ENCODE data around the gene LRRC23. TPM values are rescaled to one million over a fixed set of nuclear protein-coding genes. Genes with fewer than 3 reads are reported as not detected.
"Not testable (repeated sequence)": the region's sequence is repeated elsewhere in the genome, so short reads cannot be mapped to it uniquely, and the experiment has no call there.

Gene LRRC23
- total RNA-seq, 6 experiments from 2014 or later: 5.5 to 7.9 (median 6.6) TPM

GRCh38 chr12:6867413-6868210 lies 37.0 kb upstream of the LRRC23 start, which contains the start of gene TPI1:
Gene TPI1 (plus strand): TSS chr12:6867531. CDS start chr12:6867567, 36 bp downstream.
- peaks cover 17% of the 10 kb centered on the region for H3K27me3 Mint-ChIP-seq (ENCODE audit: insufficient read depth)
- H3K4me3 Mint-ChIP-seq: peak within 1 kb of the TSS; percentile 97
- H3K36me3 Mint-ChIP-seq (ENCODE audit: low read depth): peaks cover 62% of the 10 kb centered on the region
- H3K9me3 Mint-ChIP-seq: no peaks in the 10 kb centered on the region
- TF ChIP-seq CTCF (IDR thresholded peaks at IDR 0.05): peak; percentile 48
- DNase-seq: peak; percentile 79
- H3K4me1 Mint-ChIP-seq (ENCODE audit: low read depth): peaks cover 54% of the 10 kb centered on the region
- H3K27ac Mint-ChIP-seq: peak within 1 kb of the TSS; percentile 90

- Mint-ChIP-seq H3K9me3 (no peaks in the 10 kb centered on the region), H3K27me3 (ENCODE audit: insufficient read depth) (peaks cover 17% of the 10 kb centered on the region), H3K4me3 (peak overlapping the region; percentile 97), H3K36me3 (ENCODE audit: low read depth) (peaks cover 58% of the 10 kb centered on the region), H3K4me1 (ENCODE audit: low read depth) (peaks cover 49% of the 10 kb centered on the region), H3K27ac (peak overlapping the region; percentile 85)
- DNase-seq: peak; percentile 8
- TF ChIP-seq CTCF (IDR thresholded peaks at IDR 0.05): no peak
These were observed 36.2 kb upstream of the LRRC23 start for GRCh38 chr12:6868211-6869048.

- Mint-ChIP-seq H3K27ac (peak overlapping the region; percentile 85), H3K27me3 (ENCODE audit: insufficient read depth) (peaks cover 14% of the 10 kb centered on the region), H3K4me3 (peak overlapping the region; percentile 97), H3K36me3 (ENCODE audit: low read depth) (peaks cover 54% of the 10 kb centered on the region), H3K4me1 (ENCODE audit: low read depth) (peaks cover 53% of the 10 kb centered on the region), H3K9me3 (no peaks in the 10 kb centered on the region)
- peak; percentile 96 for TF ChIP-seq CTCF (IDR thresholded peaks at IDR 0.05)
- DNase-seq: peak; percentile 50
These were observed 35.3 kb upstream of the LRRC23 start for GRCh38 chr12:6869049-6870021.

- DNase-seq, H3K9me3 Mint-ChIP-seq: not testable (repeated sequence)
- peak overlapping the region; percentile 85 for H3K27ac Mint-ChIP-seq
- peaks cover 58% of the 10 kb centered on the region for H3K4me1 Mint-ChIP-seq (ENCODE audit: low read depth)
- peak overlapping the region; percentile 97 for H3K4me3 Mint-ChIP-seq
- H3K36me3 Mint-ChIP-seq (ENCODE audit: low read depth): peaks cover 45% of the 10 kb centered on the region
- peaks cover 14% of the 10 kb centered on the region for H3K27me3 Mint-ChIP-seq (ENCODE audit: insufficient read depth)
These were observed 34.3 kb upstream of the LRRC23 start for GRCh38 chr12:6870304-6870703.

- peak; percentile 18 for DNase-seq
- Mint-ChIP-seq H3K4me1 (ENCODE audit: low read depth) (peaks cover 58% of the 10 kb centered on the region), H3K27ac (peak overlapping the region; percentile 86), H3K36me3 (ENCODE audit: low read depth) (peaks cover 39% of the 10 kb centered on the region), H3K4me3 (peak overlapping the region; percentile 93), H3K27me3 (ENCODE audit: insufficient read depth) (peaks cover 14% of the 10 kb centered on the region), H3K9me3 (no peaks in the 10 kb centered on the region)
- no peak for TF ChIP-seq CTCF (IDR thresholded peaks at IDR 0.05)
These were observed 33.3 kb upstream of the LRRC23 start for GRCh38 chr12:6871052-6871957.

Data from HFFc6 (cell line).